ENCODE data around the gene PHF11.
"Not testable (repeated sequence)": the region's sequence is repeated elsewhere in the genome, so short reads cannot be mapped to it uniquely, and the experiment has no call there.

Gene PHF11

GRCh38 chr13:49546561-49546960, 50.8 kb downstream of the PHF11 start:
- DNase-seq (ENCODE audit: low read depth, low spot score) = no peak

DNA sequence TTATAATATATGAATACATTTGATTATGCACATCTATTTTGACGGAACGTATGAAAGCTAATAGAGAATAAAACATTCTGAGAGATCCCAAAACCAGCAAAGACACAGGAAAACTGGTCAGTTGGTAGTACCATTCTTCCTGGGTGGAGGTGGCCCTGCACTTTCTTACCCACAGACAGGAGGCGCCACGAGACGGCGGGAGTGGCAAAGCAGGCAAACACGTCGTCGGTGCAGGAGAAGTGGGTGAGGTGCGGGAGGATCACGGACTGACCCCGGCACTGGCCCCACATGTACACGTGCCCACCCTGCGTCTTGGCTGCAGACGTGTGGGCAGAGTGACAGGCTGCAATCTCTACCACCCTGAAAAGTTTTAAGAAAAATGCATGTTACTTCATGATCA, 53.5 kb downstream of the PHF11 start:
- no peak for DNase-seq (ENCODE audit: low read depth, low spot score)

DNA sequence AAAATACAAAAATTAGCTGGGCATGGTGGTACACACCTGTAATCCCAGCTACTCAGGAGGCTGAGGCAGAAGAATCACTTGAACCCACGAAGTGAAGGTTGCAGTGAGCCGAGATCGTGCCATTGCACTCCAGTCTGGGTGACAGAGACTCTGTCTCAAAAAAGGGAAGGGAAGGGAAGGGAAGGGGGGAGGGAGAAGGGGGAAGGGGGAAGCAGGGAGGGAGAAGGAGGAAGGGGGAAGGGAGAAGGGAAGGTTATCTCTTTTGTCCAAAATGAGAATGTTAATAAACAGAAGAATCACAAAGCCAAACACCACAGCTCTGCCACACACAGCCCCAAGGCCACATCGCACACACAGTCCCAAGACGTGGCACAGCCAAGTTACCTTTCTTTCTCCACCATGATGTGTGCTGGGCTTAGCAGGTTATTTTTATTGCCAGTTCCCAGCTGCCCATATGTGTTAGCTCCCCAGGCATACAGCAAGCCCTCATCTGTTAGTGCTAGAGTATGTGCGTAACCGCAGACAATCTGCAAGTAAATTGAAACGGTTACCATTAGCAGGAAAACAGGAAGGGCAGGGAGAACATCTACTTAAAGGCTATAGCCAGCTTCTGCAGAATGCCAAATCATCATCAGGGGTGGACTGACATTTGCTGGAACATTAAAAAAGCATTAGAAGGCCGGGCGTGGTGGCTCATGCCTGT, 55.3 kb downstream of the PHF11 start:
- no peak for DNase-seq (ENCODE audit: low read depth, low spot score)

GRCh38 chr13:49553888-49554287, 58.1 kb downstream of the PHF11 start:
- no peak for DNase-seq (ENCODE audit: low read depth, low spot score)

- no peak for DNase-seq (ENCODE audit: low read depth, low spot score)
These were observed 58.6 kb downstream of the PHF11 start for GRCh38 chr13:49554387-49554786.

DNA sequence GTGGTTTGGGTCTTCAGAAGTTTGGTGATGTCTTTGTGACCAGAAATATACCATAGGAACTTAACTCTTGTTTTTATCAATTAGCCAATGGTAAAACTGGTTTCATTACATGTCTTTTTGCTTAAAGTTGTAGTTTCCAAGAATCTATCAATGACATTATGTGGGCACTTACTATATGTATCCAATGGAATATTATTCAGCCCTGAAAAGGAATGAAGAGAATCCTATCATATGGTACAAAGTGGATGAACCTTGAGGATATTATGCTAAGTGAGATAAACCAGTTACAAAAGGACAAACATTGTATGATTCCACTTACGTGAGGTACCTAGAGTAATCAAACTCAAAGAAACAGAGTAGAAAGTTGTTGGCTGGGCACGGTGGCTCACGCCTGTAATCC, 63.3 kb downstream of the PHF11 start:
- no peak for DNase-seq (ENCODE audit: low read depth, low spot score)

DNA sequence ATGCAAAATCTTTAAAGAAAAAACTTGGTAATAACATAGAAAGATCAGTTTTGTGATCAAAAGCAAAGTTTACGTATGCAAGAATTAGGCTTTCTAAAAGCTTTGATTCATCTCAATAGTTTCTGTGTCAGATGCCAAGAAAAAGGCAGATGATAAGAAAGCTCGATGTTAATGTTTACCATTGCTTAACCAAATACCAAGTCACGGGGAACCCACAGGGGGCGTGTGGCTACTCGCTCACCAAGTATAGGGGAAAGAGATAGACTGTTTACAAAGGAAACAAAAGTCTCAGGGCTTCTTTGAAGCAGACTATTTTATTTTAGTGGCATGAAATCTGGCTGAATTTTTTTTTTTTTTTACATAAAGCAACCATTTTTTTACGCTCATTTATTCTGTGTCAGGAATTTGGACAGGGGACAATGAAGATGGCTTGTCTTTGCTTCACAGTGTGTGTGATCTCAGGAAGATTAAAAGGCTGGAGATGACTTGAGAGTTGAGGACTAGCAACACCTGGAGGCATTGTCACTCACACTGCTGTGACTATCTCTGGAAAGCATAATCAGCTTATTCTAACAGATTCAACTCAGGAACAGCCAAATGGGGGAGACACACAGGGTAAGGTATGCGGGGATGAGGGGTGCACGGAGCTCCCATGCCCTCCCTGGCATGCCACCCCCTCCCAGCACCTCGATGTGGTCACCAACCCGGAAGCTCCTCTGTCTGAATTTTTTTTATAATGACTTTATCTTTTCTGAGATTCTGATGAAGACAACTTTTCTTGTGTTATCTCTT, 64.7 kb downstream of the PHF11 start:
- DNase-seq (ENCODE audit: low read depth, low spot score) = no peak

DNA sequence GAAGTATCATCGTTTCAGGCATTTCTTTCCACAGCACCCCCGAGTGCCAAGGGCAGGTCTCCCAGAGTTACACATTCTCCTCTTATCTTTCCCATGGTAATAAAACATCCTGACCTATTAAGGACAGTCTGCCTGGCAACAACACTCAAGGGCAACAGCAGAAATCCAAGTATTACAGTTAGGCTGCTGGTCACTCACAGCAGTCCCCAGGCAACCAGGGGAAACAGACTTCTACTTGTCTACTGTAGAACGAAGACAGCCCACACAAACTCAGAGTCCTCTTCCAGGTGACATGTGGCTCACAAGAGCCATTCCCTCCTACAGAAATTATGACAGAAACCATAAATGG, 65.3 kb downstream of the PHF11 start:
- no peak for DNase-seq (ENCODE audit: low read depth, low spot score)

DNA sequence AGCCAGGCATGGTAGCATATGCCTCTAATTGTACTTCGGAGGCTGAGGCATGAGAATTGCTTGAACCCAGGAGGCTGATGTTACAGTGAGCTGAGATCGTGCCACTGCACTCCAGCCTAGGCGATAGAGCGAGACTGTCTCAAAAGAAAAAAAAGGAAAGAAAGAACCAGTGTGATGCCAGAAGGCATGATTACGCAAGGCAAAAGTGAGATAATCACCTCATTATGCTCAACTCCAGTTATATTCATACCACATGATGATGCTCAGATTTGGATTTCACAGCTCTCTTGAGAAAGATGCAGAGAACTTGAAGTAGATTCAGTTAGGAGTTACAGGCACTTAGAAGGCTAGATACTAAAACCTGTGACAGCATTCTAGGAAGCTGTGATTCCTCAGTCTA, 67.8 kb downstream of the PHF11 start:
- no peak for DNase-seq (ENCODE audit: low read depth, low spot score)

DNA sequence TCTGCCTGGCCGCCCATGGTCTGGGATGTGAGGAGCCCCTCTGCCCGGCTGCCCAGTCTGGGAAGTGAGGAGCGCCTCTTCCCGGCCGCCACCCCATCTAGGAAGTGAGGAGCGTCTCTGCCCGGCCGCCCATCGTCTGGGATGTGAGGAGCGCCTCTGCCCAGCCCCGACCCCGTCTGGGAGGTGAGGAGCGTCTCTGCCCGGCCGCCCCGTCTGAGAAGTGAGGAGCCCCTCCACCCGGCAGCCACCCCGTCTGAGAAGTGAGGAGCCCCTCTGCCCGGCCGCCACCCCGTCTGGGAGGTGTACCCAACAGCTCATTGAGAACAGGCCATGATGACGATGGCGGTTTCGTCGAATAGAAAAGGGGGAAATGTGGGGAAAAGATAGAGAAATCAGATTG, 69.7 kb downstream of the PHF11 start:
- DNase-seq (ENCODE audit: low read depth, low spot score) = not testable (repeated sequence)

DNA sequence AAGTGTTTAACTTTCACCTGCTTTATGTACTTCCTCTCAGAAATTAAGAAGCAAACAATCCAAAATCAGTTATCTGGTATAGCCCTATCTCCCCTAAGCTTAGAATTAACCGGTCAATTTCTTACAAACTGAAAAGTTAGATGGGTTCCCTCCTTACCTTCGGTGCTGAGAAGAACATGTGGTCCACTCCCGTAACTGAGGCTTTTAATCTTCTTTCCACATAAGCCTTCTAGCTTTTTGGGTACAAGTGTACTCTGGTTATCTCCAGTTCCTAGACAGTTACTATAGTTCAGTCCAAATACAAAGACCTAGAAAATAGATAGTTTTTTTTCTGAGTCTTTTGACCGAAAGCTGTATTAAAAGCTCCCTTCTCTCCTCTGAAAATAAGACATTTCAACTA, 70.7 kb downstream of the PHF11 start:
- DNase-seq (ENCODE audit: low read depth, low spot score) = no peak

GRCh38 chr13:49567491-49567890, 71.7 kb downstream of the PHF11 start:
- DNase-seq (ENCODE audit: low read depth, low spot score) = no peak

GRCh38 chr13:49569993-49570689, 74.4 kb downstream of the PHF11 start:
- DNase-seq (ENCODE audit: low read depth, low spot score) = no peak

- no peak for DNase-seq (ENCODE audit: low read depth, low spot score)
These were observed 75.8 kb downstream of the PHF11 start for GRCh38 chr13:49571299-49572240.

Data from iPS DF 19.7 (cell line).